Esophagus muscularis mucosa (tissue), 3 donors: ENCODE measurements around the gene TRIM77.
"Not testable (repeated sequence)": the region's sequence is repeated elsewhere in the genome, so short reads cannot be mapped to it uniquely, and the experiment has no call there.

Source experiments
- POLR2A ChIP-seq: fragments of 450-650 bp; IDR thresholded peaks from one replicate; pipeline ENCODE4 v1.6.1; 2017; ENCODE audit warnings: antibody characterized with exemption, moderate library complexity, mild to moderate bottlenecking, low read depth
- TF ChIP-seq, protein P1 (sequence below), 3 experiments: fragments of 200-600 bp in 2 of 3; fragments of 450-650 bp in 1 of 3; sonication (generic) in 2 of 3; IDR thresholded peaks; one replicate each; pipeline ENCODE4 v1.5.1; 2017 to 2019; ENCODE audit warnings: antibody characterized with exemption in 3 of 3, mild to moderate bottlenecking in 2 of 3, moderate library complexity in 1 of 3

DNA sequence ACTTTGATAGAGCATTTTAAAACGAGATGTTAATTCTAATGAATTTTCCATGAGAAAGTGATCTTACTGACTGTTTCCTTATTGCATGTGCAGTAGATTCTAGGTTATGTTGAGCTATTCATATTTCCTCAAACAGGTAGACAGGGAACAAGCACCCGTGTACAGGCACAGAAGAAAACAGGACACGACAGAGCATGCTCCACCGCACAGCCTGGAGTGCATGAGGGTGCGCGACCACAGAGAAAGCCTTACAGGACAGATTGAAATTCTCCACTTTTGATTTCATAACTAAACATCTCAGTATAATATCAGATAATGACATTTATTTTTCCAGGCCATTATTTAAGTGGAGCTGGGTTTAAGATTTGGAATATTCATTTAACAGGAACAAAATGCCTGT is 41.9 kb upstream of the TRIM77 start:
- TF ChIP-seq, protein P1, sequence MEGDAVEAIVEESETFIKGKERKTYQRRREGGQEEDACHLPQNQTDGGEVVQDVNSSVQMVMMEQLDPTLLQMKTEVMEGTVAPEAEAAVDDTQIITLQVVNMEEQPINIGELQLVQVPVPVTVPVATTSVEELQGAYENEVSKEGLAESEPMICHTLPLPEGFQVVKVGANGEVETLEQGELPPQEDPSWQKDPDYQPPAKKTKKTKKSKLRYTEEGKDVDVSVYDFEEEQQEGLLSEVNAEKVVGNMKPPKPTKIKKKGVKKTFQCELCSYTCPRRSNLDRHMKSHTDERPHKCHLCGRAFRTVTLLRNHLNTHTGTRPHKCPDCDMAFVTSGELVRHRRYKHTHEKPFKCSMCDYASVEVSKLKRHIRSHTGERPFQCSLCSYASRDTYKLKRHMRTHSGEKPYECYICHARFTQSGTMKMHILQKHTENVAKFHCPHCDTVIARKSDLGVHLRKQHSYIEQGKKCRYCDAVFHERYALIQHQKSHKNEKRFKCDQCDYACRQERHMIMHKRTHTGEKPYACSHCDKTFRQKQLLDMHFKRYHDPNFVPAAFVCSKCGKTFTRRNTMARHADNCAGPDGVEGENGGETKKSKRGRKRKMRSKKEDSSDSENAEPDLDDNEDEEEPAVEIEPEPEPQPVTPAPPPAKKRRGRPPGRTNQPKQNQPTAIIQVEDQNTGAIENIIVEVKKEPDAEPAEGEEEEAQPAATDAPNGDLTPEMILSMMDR (IDR thresholded peaks at IDR 0.05): not testable (repeated sequence)
- TF ChIP-seq POLR2A: not testable (repeated sequence)
